GM18511 (cell line): Measurements from ENCODE around the gene UBE2I.
"Not testable (repeated sequence)": the region's sequence is repeated elsewhere in the genome, so short reads cannot be mapped to it uniquely, and the experiment has no call there.

ENCODE experiments used
- ATAC-seq: cut with Tn5 transposase; IDR thresholded peaks from one replicate; pipeline ENCODE4 v1.9.1; 2021; ENCODE audit warnings: mild to moderate bottlenecking, moderate library complexity; ENCODE audit not compliant: unreplicated experiment

The UBE2I gene

GRCh38 chr16:1308977-1309885, at the start of gene UBE2I:
TSS of gene UBE2I (plus strand) at chr16:1309636. CDS start at chr16:1314031, 4,395 bp downstream.
- ATAC-seq, result peak; percentile 56

- no peak for ATAC-seq
Measured at GRCh38 chr16:1259760-1260068, 49.7 kb upstream of the UBE2I start.

GRCh38 chr16:1260101-1260680, 49.2 kb upstream of the UBE2I start:
- ATAC-seq, result no peak

GRCh38 chr16:1261131-1261892, 48.1 kb upstream of the UBE2I start:
- ATAC-seq, result no peak

- ATAC-seq, result no peak
Measured at GRCh38 chr16:1262210-1262845, 47.1 kb upstream of the UBE2I start.

- no peak for ATAC-seq
Measured at GRCh38 chr16:1262846-1263221, 46.6 kb upstream of the UBE2I start.

GRCh38 chr16:1263591-1264344, 45.7 kb upstream of the UBE2I start:
- no peak for ATAC-seq

GRCh38 chr16:1264345-1265089, 44.9 kb upstream of the UBE2I start:
- ATAC-seq, result no peak

- ATAC-seq, result no peak
Measured at GRCh38 chr16:1265090-1265630, 44.3 kb upstream of the UBE2I start.

- ATAC-seq, result no peak
Measured at GRCh38 chr16:1265826-1266225, 43.6 kb upstream of the UBE2I start.

GRCh38 chr16:1269418-1269817, 40.0 kb upstream of the UBE2I start:
- not testable (repeated sequence) for ATAC-seq

- ATAC-seq, result no peak
Measured at GRCh38 chr16:1271380-1271723, 38.1 kb upstream of the UBE2I start.

GRCh38 chr16:1271724-1272413, 37.6 kb upstream of the UBE2I start:
- ATAC-seq, result not testable (repeated sequence)

- no peak for ATAC-seq
Measured at GRCh38 chr16:1272453-1273198, 36.8 kb upstream of the UBE2I start.

GRCh38 chr16:1273816-1274215, 35.6 kb upstream of the UBE2I start:
- ATAC-seq, result no peak

- ATAC-seq, result no peak
Measured at GRCh38 chr16:1274767-1275166, 34.7 kb upstream of the UBE2I start.

- no peak for ATAC-seq
Measured at GRCh38 chr16:1275791-1276579, 33.5 kb upstream of the UBE2I start.

- ATAC-seq, result no peak
Measured at GRCh38 chr16:1276580-1276878, 32.9 kb upstream of the UBE2I start.
